NCI-H2227 (cell line): ENCODE results near the gene MTLN.
"Not testable (repeated sequence)": the region's sequence is repeated elsewhere in the genome, so short reads cannot be mapped to it uniquely, and the experiment has no call there.

ENCODE experiments used
- DNase-seq: peaks from one replicate; lab custom pipeline; 2025; ENCODE audit not compliant: unreplicated experiment; lab: John Stamatoyannopoulos, UW

The MTLN gene

GRCh38 chr2:110211938-110212858, at the start of gene MTLN:
Gene MTLN (minus strand): TSS chr2:110212547. CDS start chr2:110212525, 22 bp downstream.
- DNase-seq = peak; percentile 83

GRCh38 chr2:110261910-110262309, 49.6 kb upstream of the MTLN start:
- DNase-seq = not testable (repeated sequence)

GRCh38 chr2:110248081-110248795, 35.9 kb upstream of the MTLN start:
- DNase-seq = not testable (repeated sequence)

- not testable (repeated sequence) for DNase-seq
These were observed 33.4 kb upstream of the MTLN start for GRCh38 chr2:110245488-110246435.

- DNase-seq = not testable (repeated sequence)
These were observed 30.9 kb upstream of the MTLN start for GRCh38 chr2:110243283-110243682.

GRCh38 chr2:110234514-110234913, 22.2 kb upstream of the MTLN start:
- DNase-seq = not testable (repeated sequence)

GRCh38 chr2:110229886-110230285, 17.5 kb upstream of the MTLN start:
- DNase-seq = not testable (repeated sequence)

GRCh38 chr2:110222626-110223025, 10.3 kb upstream of the MTLN start:
- DNase-seq = not testable (repeated sequence)

GRCh38 chr2:110221938-110222337, 9.6 kb upstream of the MTLN start:
- no peak for DNase-seq

- no peak for DNase-seq
These were observed 7.8 kb upstream of the MTLN start for GRCh38 chr2:110220190-110220564.

- no peak for DNase-seq
These were observed 7.3 kb upstream of the MTLN start for GRCh38 chr2:110219496-110220189.

GRCh38 chr2:110218889-110219288, 6.5 kb upstream of the MTLN start:
- not testable (repeated sequence) for DNase-seq

GRCh38 chr2:110216803-110217202, 4.5 kb upstream of the MTLN start:
- DNase-seq = no peak

GRCh38 chr2:110216199-110216598, 3.9 kb upstream of the MTLN start:
- no peak for DNase-seq

GRCh38 chr2:110215566-110216158, 3.3 kb upstream of the MTLN start:
- no peak for DNase-seq

- DNase-seq = no peak
These were observed 2.7 kb upstream of the MTLN start for GRCh38 chr2:110215091-110215490.

- DNase-seq = not testable (repeated sequence)
These were observed 1.2 kb upstream of the MTLN start for GRCh38 chr2:110213522-110213921.

GRCh38 chr2:110205660-110206455, 6.5 kb downstream of the MTLN start:
- DNase-seq = no peak
